Skin of body (tissue), 2 donors: ENCODE measurements around the gene ANKRD33B. TPM values are rescaled to one million over a fixed set of nuclear protein-coding genes. Genes with fewer than 3 reads are reported as not detected.

ENCODE experiments used
- DNase-seq: peaks from one replicate; lab custom pipeline; 2025; lab: John Stamatoyannopoulos, UW
- total RNA-seq: library from RNA; depleted of rRNA; stranded (reverse); fragments of >200 nt; gene quantifications from one replicate; pipeline ENCODE4 v1.2.3, GENCODE V29; 2014

ANKRD33B gene
- total RNA-seq, 1 donor from 2014 or later, result 7.4 TPM

DNA sequence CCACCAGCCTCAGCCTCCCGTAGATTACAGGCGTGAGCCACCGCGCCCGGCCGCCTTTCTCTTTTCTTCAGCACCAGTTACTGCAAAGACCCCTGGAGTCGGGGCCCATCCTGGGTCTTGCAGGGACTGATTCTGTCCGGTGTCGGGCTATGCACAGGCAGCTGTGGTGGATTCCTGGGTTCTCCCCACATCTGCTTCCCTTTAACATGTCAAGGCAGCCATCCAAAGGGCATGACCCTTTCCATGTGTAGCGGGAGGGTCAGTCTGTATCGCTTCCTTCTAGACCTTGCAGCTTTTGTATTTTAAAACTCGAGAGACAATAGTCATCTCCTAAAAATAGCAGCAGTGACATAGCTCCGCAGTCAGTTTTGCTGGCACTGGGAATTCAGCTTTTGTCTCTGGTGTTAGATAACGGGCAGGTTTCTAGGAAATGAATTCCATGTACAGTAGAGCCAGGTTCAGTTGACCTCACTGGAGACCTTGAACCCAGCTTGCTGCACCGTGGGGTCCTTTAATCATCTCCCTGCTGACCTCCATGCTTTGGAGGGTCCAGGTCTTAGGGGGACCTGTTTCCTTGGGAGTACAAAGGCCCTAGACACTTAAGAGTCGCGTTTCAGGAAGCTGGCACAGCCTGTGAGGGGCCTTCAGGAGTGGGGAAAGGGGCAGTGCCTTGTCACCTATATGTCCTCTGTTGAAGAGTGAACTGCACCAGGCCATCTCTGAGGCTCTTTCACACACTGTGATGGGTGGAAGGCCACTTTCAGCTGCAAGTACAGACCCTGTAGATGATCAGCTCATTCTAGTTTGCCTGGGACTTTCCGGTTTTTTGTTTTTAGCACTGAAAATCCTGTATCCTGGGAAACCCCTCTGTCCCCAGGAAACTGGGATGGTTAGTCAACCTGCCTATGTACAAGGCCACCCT is 13.8 kb downstream of the ANKRD33B start:
- peak; percentile 23 for DNase-seq

DNA sequence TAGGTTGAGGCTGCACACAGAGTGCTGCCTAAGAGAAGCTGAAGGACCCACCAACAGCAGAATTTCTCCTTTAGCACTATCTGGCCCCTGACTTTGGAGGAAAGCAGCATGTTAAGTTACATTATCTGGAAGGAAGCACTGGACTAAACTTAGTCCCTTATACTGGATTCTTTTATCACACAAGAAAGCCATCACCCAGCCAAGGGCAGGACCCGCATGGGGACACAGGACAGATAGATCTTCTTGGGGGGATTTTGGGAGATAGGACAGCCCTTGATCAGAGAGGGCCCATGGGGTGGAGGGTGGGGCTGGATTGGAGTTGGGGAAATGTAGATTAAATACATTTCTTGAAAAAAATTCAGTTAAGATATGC is 14.4 kb downstream of the ANKRD33B start:
- no peak for DNase-seq

DNA sequence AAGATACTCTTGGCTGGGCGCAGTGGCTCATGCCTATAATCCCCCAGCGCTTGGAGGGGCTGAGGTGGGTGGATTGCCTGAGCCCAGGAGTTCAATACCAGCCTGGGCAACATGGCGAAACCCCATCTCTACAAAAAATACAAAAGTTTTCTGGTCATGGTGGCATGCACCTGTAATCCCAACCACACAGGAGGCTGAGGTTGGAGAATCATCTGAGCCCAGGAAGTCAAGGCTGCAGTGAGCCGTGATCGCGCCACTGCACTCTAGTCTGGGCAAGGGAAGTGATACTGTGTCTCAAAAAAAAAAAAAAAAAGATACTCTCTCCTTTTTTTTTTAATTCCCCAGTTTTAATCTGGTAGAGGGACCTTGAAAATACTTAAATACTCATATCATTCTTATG is 15.0 kb downstream of the ANKRD33B start:
- DNase-seq, result no peak

DNA sequence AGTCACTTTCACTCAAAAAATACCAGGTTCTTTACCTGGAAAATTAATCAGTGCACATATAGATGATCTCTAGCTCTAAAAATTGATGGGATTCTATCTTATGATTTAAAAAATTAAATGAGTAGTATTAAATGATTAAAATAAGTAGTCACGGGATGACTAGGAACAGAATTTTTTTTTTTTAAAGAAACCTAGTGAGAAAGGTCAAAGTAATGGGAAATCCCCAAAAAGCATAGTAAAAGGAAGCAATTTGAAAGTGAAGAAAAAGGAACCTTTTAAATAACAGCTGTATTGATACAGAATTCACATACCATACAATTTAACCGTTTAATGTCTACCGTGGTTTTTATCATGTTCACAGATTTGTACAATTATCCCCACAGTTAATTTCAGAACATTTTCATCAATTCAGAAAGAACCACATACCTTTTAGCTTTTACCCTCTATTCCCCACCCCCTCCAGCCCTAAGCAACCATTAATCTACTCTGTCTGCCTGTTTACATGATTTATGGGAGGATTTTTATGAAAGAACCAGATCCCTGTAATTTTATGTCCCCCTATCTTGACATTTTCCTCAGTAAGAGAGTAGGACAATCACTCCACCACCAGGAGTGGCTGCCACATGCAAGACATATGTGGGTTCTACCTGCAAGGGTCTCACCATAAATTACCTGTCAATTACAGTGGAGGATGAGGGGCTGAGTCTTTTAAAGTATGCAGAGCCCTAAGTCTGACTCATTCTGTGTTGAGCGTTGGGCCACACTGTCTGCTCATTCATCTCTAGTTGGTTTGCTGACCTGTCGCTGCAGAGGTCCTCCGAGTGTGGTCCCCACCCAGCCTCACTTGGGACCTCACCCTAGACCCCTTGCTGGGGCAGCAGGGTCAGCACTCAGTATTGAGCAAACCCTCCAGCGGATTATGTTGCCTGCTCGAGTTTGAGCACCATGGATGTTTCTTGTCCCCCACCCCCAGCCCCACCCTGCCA is 16.0 kb downstream of the ANKRD33B start:
- no peak for DNase-seq

DNA sequence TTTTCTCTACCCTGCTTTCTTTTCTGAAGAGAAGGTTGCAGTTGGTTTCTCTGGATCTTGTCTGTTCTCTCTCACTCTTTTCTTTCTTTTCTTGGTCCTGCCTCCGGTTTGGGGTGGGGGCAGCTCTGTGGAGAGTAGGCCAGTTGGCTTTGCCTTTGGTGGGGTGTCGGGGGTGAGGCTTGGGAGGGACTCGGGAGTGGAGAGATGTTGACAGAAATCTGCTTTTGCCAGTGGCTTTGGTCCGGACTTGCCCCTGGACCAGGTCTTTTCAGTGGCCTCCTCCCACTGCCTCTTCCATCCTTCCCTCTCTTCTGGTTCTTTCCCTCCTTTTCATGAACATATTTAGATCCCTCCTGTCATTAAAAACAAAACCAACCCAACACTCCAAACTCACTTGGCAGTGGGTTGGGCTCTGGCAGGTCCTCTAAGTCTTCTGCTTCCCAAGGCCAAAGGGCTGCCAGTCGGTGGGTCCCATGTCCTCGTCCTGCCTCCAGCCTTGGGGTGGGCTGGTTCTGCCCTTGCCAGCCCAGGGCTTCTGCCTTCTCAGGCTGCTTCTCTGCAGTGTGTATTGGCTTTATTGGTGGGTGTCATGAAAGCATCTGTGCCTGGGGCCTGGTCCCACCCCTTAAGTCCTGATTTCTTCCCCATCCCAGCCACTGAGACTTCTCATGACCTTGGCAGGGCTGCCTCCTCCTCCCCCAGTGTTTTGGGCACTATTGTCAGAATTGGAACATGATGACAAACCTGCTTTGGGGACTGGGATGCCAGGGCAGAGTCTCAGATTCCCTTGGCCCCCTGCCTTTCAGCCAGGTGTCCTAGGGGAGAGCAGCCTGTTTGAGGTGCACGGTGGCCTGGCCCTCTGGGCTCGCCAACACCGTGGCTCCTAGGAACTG is 16.9 kb downstream of the ANKRD33B start:
- DNase-seq, result no peak

DNA sequence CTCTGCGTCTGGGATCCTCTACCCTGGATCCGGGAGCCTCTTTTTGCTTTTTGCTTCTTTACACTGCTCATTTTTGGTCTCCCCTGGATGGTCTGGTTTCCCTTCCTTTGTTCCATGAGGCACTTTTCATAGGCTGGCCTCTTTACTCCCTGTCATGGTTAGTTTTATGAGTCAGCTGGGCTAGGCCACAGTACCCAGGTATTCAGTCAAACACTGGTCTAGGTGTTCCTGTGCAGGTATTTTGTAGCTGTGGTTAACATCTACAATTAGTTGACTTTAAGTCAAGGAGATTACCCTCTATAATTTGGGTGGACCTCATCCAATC is 17.5 kb downstream of the ANKRD33B start:
- no peak for DNase-seq

DNA sequence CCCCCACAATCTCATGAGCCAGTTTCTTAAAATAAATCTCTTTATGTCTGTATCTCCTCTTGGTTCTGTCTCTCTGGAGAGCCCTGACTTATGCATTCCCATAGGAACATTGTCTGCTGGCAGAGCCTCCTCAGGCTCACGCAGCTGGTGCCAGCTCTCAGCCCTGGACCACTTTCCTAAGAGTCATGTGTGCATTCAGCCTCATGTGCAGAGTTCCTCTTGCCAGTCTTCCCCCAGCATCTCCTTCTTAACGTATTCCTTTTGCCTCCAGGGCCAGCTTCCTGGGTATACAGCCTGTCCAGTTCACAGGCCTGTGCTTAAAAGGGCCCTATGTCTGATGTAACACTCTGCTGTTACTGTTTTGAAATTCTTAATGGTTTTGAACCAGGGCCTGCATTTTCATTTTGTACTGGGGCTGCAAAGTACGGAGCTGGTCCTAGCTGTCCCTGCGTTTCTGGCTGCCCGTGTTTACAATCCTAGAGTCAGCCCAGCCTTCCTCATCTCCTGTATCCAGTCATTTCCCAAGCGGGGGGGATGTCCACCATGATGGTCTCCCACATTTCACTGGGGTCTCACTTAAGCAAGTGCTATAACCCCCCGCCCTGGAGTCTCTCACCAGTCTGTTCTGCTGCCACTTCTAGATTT is 18.1 kb downstream of the ANKRD33B start:
- no peak for DNase-seq

DNA sequence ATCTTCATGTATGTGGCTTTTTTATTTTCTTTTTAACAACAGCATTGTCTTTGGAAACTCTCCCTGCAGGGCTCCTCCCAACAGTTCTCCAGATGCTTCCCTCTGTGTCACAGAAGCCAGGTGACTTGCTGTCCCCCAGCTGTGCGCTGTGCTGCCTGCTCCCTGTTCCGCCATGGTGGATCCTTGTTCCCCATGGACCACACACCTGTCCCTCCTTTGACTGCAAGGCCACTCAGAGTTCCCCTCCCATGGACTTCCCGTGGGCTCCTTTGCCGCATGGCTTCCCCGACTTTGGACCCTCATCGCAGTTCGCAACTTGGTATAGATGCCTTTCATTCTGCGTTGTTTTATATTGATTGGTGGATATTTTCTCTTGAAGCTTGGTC is 18.6 kb downstream of the ANKRD33B start:
- DNase-seq, result no peak

DNA sequence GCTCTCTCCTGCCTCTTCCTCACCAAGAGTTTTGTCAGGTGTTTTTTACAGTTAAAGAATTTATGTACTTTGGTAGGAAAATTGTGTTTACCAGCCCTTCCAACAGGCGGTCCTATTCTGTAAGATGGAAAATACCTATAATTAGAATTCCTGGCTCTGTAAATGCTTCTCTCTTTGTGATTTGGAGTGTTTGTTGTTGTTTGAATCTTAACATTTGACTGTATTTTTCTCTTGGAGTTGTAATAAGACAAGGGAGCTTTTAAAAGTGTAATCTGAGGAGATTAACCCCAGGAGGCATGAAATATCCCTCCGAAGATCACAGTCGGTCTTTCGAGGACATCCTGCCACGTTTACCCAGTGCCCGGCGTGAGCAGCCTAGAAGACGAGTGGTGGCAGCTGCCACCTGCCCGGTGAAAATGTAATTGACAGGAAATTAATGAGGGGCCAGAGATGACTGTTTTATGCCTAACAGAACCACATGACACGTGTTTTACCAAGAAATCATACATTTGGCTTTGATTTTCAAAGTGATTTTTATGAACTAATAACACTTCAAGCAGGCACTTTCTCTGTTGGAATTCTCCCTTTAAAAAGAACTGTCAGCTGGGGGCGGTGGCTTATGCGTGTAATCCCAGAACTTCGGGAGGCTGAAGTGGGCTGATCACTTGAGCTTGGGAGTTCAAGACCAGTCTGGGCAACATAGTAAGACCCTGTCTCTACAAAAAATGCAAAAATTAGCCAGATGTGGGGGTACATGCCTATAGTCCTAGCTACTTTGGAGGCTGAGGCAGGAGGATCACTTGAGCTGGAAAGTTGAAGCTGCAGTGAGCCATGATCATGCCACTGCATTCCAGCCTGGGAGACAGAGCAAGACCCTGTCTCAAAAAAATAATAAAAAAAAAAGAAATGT is 20.0 kb downstream of the ANKRD33B start:
- no peak for DNase-seq

DNA sequence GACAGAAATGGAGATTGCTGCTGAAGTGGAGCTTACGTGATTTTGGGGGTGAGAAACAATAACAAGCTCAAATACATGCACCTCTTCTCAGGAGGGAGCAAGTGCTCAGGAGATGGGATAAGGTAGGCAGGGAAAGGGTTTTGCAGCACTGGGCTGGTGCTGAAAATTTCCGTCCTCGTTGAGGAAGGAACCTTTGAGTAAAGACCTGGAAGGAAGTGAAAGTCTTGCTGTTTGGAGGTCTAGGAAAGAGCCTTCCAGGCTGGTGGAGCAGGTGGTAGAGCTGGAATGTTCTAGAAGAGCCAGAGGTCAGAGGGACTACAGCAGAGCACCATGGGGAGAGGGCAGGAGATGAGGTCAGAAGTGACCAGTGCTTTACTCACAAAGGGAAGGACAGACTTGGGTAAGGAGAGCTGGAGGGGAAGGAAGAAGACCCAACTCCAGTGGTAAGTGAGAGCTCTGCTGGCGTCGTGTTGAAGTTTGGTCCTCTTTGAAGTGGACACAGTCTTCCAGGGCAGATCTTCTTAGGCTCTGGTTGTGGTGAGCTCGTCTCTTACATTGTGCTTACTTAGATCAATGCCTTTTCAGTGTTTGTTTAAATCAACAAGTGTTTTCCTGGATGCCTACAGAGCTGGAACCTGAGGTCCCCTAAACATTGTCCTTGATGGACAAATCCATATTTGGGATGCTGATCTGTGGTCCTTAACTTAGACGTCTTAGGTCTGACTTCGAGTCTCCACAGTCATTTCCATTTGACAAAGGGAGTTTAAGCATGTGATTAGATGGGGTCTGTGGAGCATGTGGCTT is 21.0 kb downstream of the ANKRD33B start:
- DNase-seq, result no peak

DNA sequence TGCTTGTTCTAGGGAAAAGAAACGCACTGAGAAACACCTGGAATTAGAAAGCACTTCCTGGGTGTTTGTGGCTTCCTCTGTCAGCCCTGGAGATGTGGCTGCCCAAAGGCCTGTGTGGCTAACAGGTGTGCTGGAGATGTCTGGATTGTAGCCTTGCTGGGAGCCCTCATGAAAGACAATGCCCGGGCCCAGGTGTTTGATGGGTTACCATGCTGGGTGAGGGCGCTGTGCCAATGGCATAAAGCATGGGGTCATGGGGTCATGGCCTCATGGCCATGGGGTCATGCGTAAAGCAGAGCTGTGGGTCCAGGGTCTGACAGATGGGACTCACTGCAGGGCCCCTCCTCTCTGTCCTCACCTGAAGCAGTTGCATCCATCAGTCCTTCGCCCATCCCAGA is 21.6 kb downstream of the ANKRD33B start:
- DNase-seq, result no peak

DNA sequence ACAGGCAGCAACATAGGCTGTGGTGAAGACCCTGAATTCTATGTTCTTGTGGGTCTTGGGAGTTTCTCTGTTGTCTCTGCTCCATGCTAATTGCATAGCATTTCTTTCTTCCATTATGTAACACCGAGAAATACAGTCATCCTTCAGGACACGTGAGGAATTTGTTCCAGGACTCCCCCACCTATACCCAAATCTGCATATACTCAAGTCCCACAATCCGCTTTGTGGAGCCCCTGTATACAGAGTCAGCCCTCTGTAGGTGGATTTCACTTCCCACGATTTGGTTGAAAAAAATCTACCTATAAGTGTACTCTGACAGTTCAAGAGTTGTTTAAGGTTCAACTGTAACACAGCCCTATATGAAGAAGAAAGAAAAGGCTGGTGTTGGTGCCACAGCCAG is 22.1 kb downstream of the ANKRD33B start:
- DNase-seq, result no peak

DNA sequence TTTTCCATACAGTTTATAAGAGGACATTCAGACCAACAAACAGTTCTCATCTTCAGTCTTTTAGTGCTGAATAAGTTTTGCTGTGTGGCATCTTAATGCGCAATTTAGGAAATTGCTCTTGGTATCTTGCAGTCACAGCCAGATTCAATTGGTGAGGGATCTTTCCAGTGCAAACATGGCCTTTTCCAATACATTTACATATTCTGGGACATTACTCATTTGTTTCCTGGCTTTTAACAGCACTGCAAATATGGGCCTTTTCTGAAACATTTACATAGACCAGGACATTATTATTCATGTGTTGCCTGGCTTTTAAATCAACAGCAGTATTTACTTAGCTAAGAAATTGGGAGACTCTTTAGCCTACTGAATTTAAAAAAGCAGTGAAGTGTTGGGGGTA is 22.7 kb downstream of the ANKRD33B start:
- DNase-seq, result no peak

DNA sequence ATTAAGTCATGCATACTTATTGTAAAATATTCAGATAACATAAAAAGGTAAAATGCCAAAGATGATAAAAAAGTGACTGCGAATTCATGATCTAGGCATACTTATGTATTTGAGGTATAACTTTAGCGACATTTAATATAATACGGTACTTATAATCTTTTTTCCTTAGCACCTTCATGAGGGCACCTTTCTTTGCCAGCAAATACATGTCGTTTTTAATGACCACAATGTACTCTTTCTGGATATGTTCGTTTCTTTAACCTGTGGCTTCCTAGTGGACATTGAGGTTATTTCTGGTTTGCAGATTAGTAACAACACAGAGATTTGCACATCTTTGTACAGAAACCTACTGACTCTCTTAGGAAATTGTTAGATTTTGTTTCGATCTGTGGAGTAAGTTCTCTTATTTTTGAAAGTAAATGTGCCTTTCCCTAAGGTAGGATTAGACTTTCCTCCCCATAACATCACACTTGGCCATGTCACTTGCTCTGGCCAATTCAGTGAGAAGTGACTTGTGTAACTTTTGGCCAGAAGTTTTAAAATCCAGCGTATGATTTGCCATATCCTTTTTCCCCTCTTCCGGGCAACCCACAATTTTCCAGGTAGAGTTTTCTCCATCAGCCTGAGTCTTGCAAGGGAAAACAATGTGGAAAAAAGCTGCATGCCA is 24.4 kb downstream of the ANKRD33B start:
- DNase-seq, result no peak

DNA sequence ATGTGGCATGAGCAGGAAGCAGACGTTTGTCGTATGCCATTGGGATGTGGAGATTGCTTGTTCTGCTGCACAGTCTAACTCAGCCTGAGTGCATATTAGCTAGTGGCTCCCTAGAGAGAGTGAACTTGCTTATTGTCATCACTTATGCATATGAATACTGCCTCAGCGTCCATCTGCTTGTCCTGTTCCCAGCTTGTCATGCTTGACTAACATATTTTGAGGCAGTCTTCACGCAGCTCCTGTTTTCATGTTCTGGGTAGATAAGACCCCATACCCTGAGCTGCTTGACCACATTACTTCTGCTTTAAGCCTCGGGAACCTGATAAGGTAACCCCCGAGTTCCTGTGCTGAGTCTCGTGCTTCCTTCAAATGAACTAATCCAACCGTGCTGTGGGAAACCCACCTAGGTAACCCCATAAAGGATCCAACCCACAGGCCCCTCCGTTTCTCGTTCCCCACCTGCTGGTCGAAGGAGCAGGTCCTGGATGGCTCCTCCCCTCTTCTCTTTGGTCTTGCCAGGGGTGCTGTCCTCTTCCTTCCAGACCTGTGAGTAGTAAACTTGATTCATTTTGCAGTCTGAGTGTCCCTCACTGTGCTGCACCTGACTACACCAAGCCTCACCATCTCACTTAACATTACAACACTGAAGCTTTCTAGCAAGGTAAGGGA is 25.0 kb downstream of the ANKRD33B start:
- no peak for DNase-seq

DNA sequence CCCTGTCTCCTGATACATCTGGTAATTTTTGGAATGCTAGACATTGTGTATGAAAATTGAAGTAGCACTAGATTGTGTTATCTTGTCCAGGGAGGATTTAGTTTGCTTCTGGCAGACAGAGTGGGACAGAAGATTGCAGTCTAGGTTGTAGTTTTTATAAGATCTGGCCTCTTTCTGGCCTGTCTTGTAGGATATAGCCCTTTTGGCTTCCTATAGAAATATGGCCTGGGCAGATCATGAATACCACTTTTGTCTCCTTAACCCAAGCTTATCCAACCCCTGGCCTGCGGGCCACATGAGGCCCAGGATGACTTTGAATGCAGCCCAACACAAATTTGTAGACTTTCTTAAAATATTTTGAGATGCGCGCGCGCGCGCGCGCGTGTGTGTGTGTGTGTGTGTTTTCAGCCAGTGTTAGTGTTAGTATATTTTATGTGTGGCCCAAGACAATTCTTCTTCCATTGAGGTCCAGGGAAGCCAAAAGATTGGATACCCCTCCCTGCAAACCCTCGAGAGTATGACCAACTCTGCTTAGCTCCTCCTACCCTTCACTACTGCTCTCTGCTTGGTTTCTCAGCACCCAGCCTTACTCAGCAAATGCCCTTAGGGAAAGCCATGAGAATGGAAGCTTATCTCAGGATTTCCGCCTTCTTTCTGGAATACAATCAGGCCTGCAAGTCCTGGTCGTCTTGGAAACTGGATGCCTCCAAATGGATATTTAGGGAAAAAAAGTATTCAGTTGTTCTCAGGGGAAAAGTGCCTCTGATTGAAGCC is 26.5 kb downstream of the ANKRD33B start:
- no peak for DNase-seq

DNA sequence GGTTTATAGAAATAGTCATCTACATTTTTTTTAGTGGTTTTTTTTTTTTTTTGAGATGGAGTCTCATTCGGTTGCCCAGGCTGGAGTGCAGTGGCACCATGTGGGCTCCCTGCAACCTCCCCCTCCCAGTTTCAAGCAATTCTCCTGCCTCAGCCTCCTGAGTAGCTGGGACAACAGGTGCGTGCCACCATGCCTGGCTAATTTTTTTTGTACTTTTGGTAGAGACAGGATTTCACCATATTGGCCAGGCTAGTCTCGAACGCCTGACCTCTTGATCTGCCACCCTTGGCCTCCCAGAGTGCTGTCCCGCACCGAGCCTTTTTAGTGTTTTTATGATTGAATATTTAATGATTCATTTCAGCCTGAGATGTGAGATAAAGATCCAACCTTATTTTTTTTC is 27.3 kb downstream of the ANKRD33B start:
- DNase-seq, result no peak
